Mucosa of stomach (tissue), 1 donor: ENCODE data around the gene IFNGR1.

ENCODE experiments used
- H3K27me3 ChIP-seq: one replicate; pipeline ENCODE4 v1.7.0; 2013; ENCODE audit warnings: mild to moderate bottlenecking, low read length; ENCODE audit not compliant: control insufficient read depth, insufficient read depth
- H3K36me3 ChIP-seq: one replicate; pipeline ENCODE4 v1.7.0; 2013; ENCODE audit warnings: low read length; ENCODE audit not compliant: control insufficient read depth, insufficient read depth
- H3K4me1 ChIP-seq: one replicate; pipeline ENCODE4 v1.7.0; 2013; ENCODE audit warnings: mild to moderate bottlenecking, low read length; ENCODE audit not compliant: control insufficient read depth, insufficient read depth
- H3K4me3 ChIP-seq: one replicate; pipeline ENCODE4 v1.7.0; 2013; ENCODE audit warnings: low read length
- H3K9ac ChIP-seq: one replicate; pipeline ENCODE4 v1.7.0; 2013; ENCODE audit warnings: mild to moderate bottlenecking, low read length, moderate library complexity
- H3K9me3 ChIP-seq: one replicate; pipeline ENCODE4 v1.7.0; 2013; ENCODE audit warnings: mild to moderate bottlenecking, low read length, moderate library complexity; ENCODE audit not compliant: control insufficient read depth
- donor health status: Pancreatic carcinoma.

The IFNGR1 gene

GRCh38 chr6:137185290-137185689 lies 33.9 kb downstream of the IFNGR1 start:
- Histone ChIP-seq H3K27me3 (no peaks in the 10 kb centered on the region), H3K36me3 (no peaks in the 10 kb centered on the region), H3K9ac (no peak overlapping the region), H3K9me3 (no peaks in the 10 kb centered on the region), H3K4me1 (no peaks in the 10 kb centered on the region), H3K4me3 (no peak overlapping the region)

- Histone ChIP-seq H3K36me3 (no peaks in the 10 kb centered on the region), H3K9me3 (no peaks in the 10 kb centered on the region), H3K4me1 (no peaks in the 10 kb centered on the region), H3K9ac (no peak overlapping the region), H3K4me3 (no peak overlapping the region), H3K27me3 (no peaks in the 10 kb centered on the region)
Measured at GRCh38 chr6:137182654-137183073, 36.5 kb downstream of the IFNGR1 start.

GRCh38 chr6:137181891-137182653 lies 37.1 kb downstream of the IFNGR1 start:
- Histone ChIP-seq H3K9me3 (no peaks in the 10 kb centered on the region), H3K4me3 (no peak overlapping the region), H3K36me3 (no peaks in the 10 kb centered on the region), H3K27me3 (no peaks in the 10 kb centered on the region), H3K4me1 (no peaks in the 10 kb centered on the region), H3K9ac (no peak overlapping the region)

- Histone ChIP-seq H3K27me3 (no peaks in the 10 kb centered on the region), H3K9ac (no peak overlapping the region), H3K4me1 (no peaks in the 10 kb centered on the region), H3K36me3 (no peaks in the 10 kb centered on the region), H3K4me3 (no peak overlapping the region), H3K9me3 (no peaks in the 10 kb centered on the region)
Measured at GRCh38 chr6:137177611-137178010, 41.6 kb downstream of the IFNGR1 start.

- Histone ChIP-seq H3K27me3 (no peaks in the 10 kb centered on the region), H3K9me3 (no peaks in the 10 kb centered on the region)
Measured at GRCh38 chr6:137176729-137177128, 42.5 kb downstream of the IFNGR1 start.

GRCh38 chr6:137175868-137176245 lies 43.3 kb downstream of the IFNGR1 start:
- Histone ChIP-seq H3K4me1 (no peaks in the 10 kb centered on the region), H3K36me3 (no peaks in the 10 kb centered on the region), H3K9me3 (no peaks in the 10 kb centered on the region), H3K9ac (no peak overlapping the region), H3K27me3 (no peaks in the 10 kb centered on the region), H3K4me3 (no peak overlapping the region)

More at GRCh38 chr6:137176729-137177128, 42.5 kb downstream of the IFNGR1 start:
- Histone ChIP-seq H3K4me3 (no peak overlapping the region), H3K36me3 (no peaks in the 10 kb centered on the region), H3K4me1 (no peaks in the 10 kb centered on the region), H3K9ac (no peak overlapping the region)

- Histone ChIP-seq H3K9me3 (no peaks in the 10 kb centered on the region), H3K4me3 (no peak overlapping the region), H3K36me3 (no peaks in the 10 kb centered on the region), H3K27me3 (no peaks in the 10 kb centered on the region), H3K4me1 (no peaks in the 10 kb centered on the region), H3K9ac (no peak overlapping the region)
Measured at GRCh38 chr6:137175157-137175867, 43.9 kb downstream of the IFNGR1 start.

- H3K9ac ChIP-seq: no peak within 1 kb of the TSS
- no peaks in the 10 kb centered on the region for H3K27me3 ChIP-seq
- no peaks in the 10 kb centered on the region for H3K4me1 ChIP-seq
- H3K36me3 ChIP-seq: no peaks in the 10 kb centered on the region
- H3K9me3 ChIP-seq: no peaks in the 10 kb centered on the region
- no peak within 1 kb of the TSS for H3K4me3 ChIP-seq
Measured at GRCh38 chr6:137173501-137173900, 45.7 kb downstream of the IFNGR1 start, which contains the start of gene IL22RA2. Gene IL22RA2 (minus strand): TSS chr6:137173644. CDS start chr6:137161749, 11,895 bp downstream.

- no peaks in the 10 kb centered on the region for H3K36me3 ChIP-seq
- H3K4me3 ChIP-seq: no peak overlapping the region
- no peaks in the 10 kb centered on the region for H3K4me1 ChIP-seq
- H3K27me3 ChIP-seq: no peaks in the 10 kb centered on the region
- H3K9ac ChIP-seq: no peak overlapping the region
- H3K9me3 ChIP-seq: no peaks in the 10 kb centered on the region
Measured at GRCh38 chr6:137172734-137173431, 46.3 kb downstream of the IFNGR1 start.

- Histone ChIP-seq H3K36me3 (no peaks in the 10 kb centered on the region), H3K9me3 (no peaks in the 10 kb centered on the region), H3K27me3 (no peaks in the 10 kb centered on the region), H3K4me1 (no peaks in the 10 kb centered on the region), H3K9ac (no peak overlapping the region), H3K4me3 (no peak overlapping the region)
Measured at GRCh38 chr6:137171824-137172733, 47.1 kb downstream of the IFNGR1 start.

GRCh38 chr6:137171053-137171374 lies 48.2 kb downstream of the IFNGR1 start:
- H3K9me3 ChIP-seq: no peaks in the 10 kb centered on the region
- no peak overlapping the region for H3K4me3 ChIP-seq
- no peaks in the 10 kb centered on the region for H3K4me1 ChIP-seq
- no peak overlapping the region for H3K9ac ChIP-seq
- H3K27me3 ChIP-seq: no peaks in the 10 kb centered on the region
- H3K36me3 ChIP-seq: no peaks in the 10 kb centered on the region
